Spinal cord (tissue), 10 donors: ENCODE measurements around the gene ZCCHC24. TPM values are rescaled to one million over a fixed set of nuclear protein-coding genes. Genes with fewer than 3 reads are reported as not detected.
"Not testable (repeated sequence)": the region's sequence is repeated elsewhere in the genome, so short reads cannot be mapped to it uniquely, and the experiment has no call there.

Experiments
- DNase-seq, 6 donors: peaks; one replicate each; pipeline versions ENCODE4 v3.0.0 to v3.0.0-alpha.2; 2013 to 2015; ENCODE audit warnings: low spot score in 6 of 6, low read depth in 4 of 6
- H3K27ac ChIP-seq: one replicate; pipeline ENCODE4 v1.5.1; 2013; ENCODE audit warnings: low read depth, low read length, control low read depth
- H3K27me3 ChIP-seq: one replicate; pipeline ENCODE4 v1.6.1; 2013; ENCODE audit warnings: low read length; ENCODE audit not compliant: control insufficient read depth, insufficient read depth
- H3K36me3 ChIP-seq: one replicate; pipeline ENCODE4 v1.6.1; 2013; ENCODE audit warnings: low read length; ENCODE audit not compliant: control insufficient read depth, insufficient read depth
- H3K4me1 ChIP-seq: one replicate; pipeline ENCODE4 v1.6.1; 2013; ENCODE audit warnings: low read length; ENCODE audit not compliant: control insufficient read depth, insufficient read depth
- H3K4me3 ChIP-seq: one replicate; pipeline ENCODE4 v1.5.1; 2013; ENCODE audit warnings: low read depth, low read length, control low read depth
- H3K9me3 ChIP-seq: one replicate; pipeline ENCODE4 v1.6.1; 2013; ENCODE audit warnings: low read length; ENCODE audit not compliant: control insufficient read depth, insufficient read depth
- WGBS: methylation state at CpG from one replicate; pipeline ENCODE4 v1.1.5; 2013; ENCODE audit warnings: missing lambda C conversion rate; ENCODE audit not compliant: insufficient coverage; 5-methylcytosine and 5-hydroxymethylcytosine counted together
- polyA plus RNA-seq, 2 donors: library from polyadenylated mRNA; unstranded; fragments of 120-200 nt; gene quantifications; one replicate each; pipeline ENCODE4 v1.2.1, GENCODE V29; 2013; ENCODE audit not compliant: insufficient read length in 2 of 2
- total RNA-seq, 2 donors: library from RNA; depleted of rRNA in 1 of 2; stranded (reverse); fragments of 120-200 nt in 1 of 2; fragments of >200 nt in 1 of 2; gene quantifications; one replicate each; pipeline versions ENCODE4 v1.2.3 to v1.2.4, GENCODE V29; 2013 to 2014
- donor health status: healthy.

The ZCCHC24 gene
- total and polyA plus RNA-seq, 4 donors = 22.9 to 75.2 (median 56.3) TPM

- Histone ChIP-seq H3K36me3 (no peaks in the 10 kb centered on the region), H3K4me1 (peaks cover 18% of the 10 kb centered on the region), H3K9me3 (no peaks in the 10 kb centered on the region), H3K27me3 (peaks cover 3% of the 10 kb centered on the region), H3K27ac (no peak overlapping the region), H3K4me3 (no peak overlapping the region)
- WGBS = 100% methylated on average over 3 of the region's 5 CpGs
- DNase-seq = no peak
These were observed 4.0 kb upstream of the ZCCHC24 start for GRCh38 chr10:79449181-79450146.

DNA sequence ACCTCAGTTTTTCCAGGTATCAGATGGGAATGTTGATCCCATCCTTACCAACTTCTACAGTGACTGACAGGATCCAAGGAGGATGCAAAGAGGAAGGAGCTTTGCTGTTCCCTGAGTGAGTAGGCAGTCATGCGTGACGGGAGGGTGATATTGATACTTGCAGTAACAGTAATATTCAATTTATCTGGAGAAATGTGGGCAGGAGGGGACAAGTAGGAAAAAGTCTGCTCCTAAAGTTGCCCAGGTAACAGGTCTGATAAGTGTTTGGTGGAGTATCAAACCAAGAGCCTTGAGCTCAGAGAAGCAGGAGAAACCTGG is 3.3 kb upstream of the ZCCHC24 start:
- Histone ChIP-seq H3K27me3 (peaks cover 8% of the 10 kb centered on the region), H3K27ac (no peak overlapping the region), H3K36me3 (no peaks in the 10 kb centered on the region), H3K4me1 (peaks cover 26% of the 10 kb centered on the region), H3K4me3 (no peak overlapping the region), H3K9me3 (no peaks in the 10 kb centered on the region)
- DNase-seq = no peak
- WGBS = 100% methylated on average over 2 of the region's 2 CpGs

DNA sequence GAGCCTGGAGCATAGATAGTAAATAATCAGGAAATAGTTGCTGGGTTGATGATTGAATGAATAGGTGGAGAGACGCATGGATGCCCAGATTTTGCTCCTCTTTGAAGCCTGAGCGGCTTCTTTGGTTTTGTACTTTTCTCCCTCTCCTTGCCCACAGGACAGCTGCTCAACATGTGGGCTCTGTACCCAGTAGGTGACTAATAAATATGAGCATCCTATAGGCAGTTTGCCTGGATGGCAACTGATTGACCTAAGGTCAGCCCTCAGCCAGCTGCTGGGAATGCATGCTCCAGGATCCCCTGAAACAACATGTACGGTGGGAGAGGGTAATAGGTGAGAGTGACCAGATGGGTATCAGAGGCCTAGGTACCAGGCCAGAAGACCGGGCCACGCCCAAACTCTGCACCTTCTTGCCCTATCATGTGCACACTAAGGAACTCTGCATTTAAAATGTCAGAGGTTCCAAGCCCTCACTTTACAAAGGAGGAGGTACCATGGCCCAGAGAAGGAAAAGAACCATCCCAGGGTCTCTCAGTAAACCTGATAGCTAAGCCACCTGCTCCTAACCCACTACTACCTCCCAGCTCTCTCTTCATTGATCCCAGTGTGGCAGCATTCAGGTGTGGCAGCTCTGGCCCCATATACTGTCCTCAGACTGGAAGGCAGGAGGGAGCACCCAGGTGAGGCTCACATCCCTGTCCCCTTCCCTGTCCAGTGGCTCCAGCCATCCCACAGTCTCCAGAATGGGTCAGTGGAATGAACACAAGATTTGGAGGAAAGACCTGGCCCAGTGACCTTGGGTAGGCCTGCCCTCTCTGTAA is 2.7 kb upstream of the ZCCHC24 start:
- 92% methylated on average over 4 of the region's 5 CpGs for WGBS
- no peak for DNase-seq
- no peaks in the 10 kb centered on the region for H3K36me3 ChIP-seq
- peaks cover 8% of the 10 kb centered on the region for H3K27me3 ChIP-seq
- H3K9me3 ChIP-seq = no peaks in the 10 kb centered on the region
- H3K4me1 ChIP-seq = peaks cover 30% of the 10 kb centered on the region
- no peak overlapping the region for H3K4me3 ChIP-seq
- H3K27ac ChIP-seq = no peak overlapping the region

- H3K4me1 ChIP-seq = peaks cover 36% of the 10 kb centered on the region
- H3K27ac ChIP-seq = not testable (repeated sequence)
These were observed 1.8 kb upstream of the ZCCHC24 start for GRCh38 chr10:79447249-79447648.

GRCh38 chr10:79446758-79447084 is 1.3 kb upstream of the ZCCHC24 start:
- no peaks in the 10 kb centered on the region for H3K9me3 ChIP-seq
- peaks cover 39% of the 10 kb centered on the region for H3K4me1 ChIP-seq
- peak overlapping the region; percentile 90 for H3K27ac ChIP-seq
- peak overlapping the region; percentile 45 for H3K4me3 ChIP-seq
- no peaks in the 10 kb centered on the region for H3K36me3 ChIP-seq
- H3K27me3 ChIP-seq = peaks cover 8% of the 10 kb centered on the region
- DNase-seq = no peak
- WGBS = 26% methylated on average over 16 of the region's 16 CpGs

More at GRCh38 chr10:79447249-79447648, 1.8 kb upstream of the ZCCHC24 start:
- H3K36me3 ChIP-seq, H3K4me3 ChIP-seq, DNase-seq, H3K9me3 ChIP-seq, H3K27me3 ChIP-seq: not testable (repeated sequence)
- WGBS = 100% methylated on average over 3 of the region's 6 CpGs

DNA sequence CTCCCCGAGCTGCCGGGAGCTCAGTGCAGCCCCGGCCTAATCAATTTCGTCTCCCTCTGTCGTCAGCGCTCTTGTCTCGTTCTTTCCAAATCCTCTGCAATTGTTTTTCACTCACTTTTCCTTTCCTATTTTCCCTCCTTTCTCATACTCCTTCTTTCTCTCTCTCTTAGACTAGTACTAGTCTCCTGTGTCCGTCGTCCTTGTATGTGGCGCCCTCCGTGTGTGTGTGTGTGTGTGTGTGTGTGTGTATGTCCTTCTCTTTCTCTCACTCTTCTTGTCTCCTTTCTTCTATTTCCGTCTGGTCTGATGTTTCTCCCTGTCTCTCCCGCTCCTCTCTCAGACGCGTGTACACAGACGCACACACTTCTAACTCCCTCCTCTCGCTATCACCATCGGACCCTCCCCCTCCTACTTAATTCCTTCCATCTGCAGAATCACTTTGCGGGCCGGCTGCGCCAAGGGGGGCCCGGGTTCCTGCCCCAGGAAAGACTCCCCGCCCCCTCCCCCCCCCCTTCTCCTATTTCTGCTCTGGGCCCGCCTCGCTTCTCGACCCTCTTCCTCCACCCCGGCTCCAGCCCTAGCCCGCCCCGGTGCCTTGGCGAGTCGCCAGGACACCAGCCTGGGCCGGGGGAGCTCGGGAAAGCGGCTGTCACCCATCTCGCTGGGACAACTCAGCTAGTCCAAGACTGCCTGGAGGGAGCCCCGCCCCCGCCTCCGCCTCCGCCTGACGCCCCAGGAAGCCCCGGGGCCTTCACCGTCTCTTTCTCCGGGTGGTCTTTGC is 743 bp upstream of the ZCCHC24 start:
- H3K9me3 ChIP-seq = no peaks in the 10 kb centered on the region
- DNase-seq = peak in 3 of 6 donors; percentile 72 to 88 (median 78)
- H3K4me3 ChIP-seq = peak overlapping the region; percentile 45
- H3K36me3 ChIP-seq = no peaks in the 10 kb centered on the region
- peaks cover 44% of the 10 kb centered on the region for H3K4me1 ChIP-seq
- peaks cover 8% of the 10 kb centered on the region for H3K27me3 ChIP-seq
- peak overlapping the region; percentile 90 for H3K27ac ChIP-seq
- WGBS = under 1% methylated on average over 35 of the region's 43 CpGs

DNA sequence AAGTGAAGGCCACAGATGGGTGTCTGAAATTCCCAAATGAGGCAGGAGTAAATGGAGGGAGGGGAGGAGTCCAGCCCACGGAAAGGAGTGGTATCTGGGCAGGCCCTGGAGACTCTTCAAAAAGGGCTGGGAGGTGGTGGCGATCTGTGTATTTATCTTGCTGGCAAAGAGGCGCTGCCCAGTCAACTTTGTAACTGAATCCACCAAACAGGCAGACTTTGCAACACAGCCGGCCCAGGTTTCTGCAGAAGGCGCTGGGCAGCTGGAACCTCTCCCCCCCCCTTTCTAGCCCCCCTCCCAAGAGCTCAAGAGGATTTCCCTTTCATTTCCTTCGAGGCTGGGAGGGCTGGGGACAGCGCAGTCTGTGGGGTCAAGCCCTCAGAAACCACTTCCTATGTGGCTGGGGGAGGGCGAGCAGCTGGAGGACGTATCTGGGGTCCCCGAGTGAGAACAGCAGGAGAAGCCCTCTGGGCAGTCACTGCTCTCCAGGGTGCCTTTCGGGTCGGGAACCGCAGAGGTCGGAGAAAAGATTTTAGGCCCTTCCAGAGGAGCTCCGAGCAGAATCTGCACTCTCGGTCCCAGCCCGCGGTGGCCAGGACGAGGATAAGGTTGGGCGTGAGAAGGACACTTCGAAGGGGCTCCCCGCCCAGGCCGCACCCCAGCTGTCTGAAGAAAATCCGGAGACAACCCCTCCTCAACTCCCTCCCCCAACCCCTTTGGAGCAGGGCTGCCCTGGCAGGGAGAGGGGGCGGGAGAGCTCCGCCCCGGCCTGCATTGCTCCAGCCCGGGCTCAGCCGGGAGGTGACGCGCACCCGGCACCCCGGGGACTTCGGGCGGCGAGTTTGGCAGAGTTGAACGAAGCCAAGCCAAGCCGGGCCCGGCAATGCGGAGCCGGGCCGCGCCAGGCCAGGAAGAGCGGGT is 965 bp downstream of the ZCCHC24 start:
- DNase-seq = peak in 2 of 6 donors; percentile 35 to 70
- H3K27ac ChIP-seq = peak overlapping the region; percentile 84
- no peaks in the 10 kb centered on the region for H3K9me3 ChIP-seq
- WGBS = 2% methylated on average over 37 of the region's 44 CpGs
- peaks cover 61% of the 10 kb centered on the region for H3K4me1 ChIP-seq
- H3K4me3 ChIP-seq = peak overlapping the region; percentile 65
- peaks cover 8% of the 10 kb centered on the region for H3K27me3 ChIP-seq
- peaks cover 2% of the 10 kb centered on the region for H3K36me3 ChIP-seq

DNA sequence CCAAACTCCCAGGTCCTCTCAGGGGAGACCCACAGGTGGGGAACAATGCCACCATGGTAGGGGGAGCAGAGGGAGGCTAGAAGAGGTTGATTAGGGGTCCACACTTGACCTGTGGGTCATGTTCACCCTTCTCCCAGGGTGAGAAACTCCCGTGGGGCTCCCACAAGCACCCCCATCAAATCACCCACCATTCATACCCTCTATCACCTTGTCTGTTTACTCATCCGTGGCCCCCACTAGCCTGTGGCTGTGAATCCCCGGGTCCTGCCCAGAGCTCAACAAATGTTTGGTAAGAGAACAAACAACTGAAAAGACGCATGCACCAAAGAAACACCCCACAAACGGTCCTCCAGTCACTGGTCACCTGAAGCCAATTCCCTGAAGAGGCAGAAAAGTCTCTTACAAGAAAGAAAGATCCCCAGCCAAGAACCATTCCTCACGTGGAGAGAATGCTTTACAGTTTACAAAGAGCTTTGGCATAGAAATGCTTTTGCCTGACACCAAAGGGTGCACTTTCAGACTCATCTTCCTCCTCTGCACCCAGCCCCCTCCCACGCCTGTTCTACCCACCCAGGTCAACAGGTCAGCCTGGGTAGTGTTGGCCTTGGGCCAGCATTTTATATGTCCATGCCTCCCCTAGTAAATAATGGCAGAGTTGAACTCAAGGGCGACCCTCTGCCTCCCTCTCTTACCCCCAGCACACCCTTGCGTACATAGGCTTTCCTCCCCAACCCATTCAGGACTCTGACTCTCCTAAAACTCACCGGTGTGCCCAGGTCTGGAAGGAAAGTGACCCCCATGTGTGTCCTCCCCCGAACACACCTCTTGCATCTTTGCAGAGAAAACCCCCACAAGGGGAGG is 1.9 kb downstream of the ZCCHC24 start:
- DNase-seq = peak in 1 of 6 donors; percentile 31
- Histone ChIP-seq H3K9me3 (no peaks in the 10 kb centered on the region), H3K4me1 (peaks cover 68% of the 10 kb centered on the region), H3K27ac (peak overlapping the region; percentile 84), H3K4me3 (peak overlapping the region; percentile 65), H3K27me3 (peaks cover 8% of the 10 kb centered on the region), H3K36me3 (peaks cover 2% of the 10 kb centered on the region)
- 36% methylated on average over 6 of the region's 11 CpGs for WGBS
